Heart right ventricle (tissue), 16 donors: Measurements from ENCODE around the gene GEMIN8. TPM values are rescaled to one million over a fixed set of nuclear protein-coding genes. Genes with fewer than 3 reads are reported as not detected.
A peak's percentile ranks its signal among the peaks of the same experiment; 100 is the strongest.

Source experiments
- ATAC-seq, 8 donors: fragments of 200-7000 bp; cut with Tn5 transposase; one replicate each; pipeline ENCODE4 v1.9.1; 2020; ENCODE audit warnings: mild to moderate bottlenecking in 8 of 8, moderate library complexity in 8 of 8, moderate number of reproducible peaks in 1 of 8
- DNase-seq, 2 donors: peaks; one replicate each; pipeline ENCODE4 v3.0.0-alpha.2; 2020
- H3K27ac ChIP-seq, 10 donors: fragments of 200-600 bp; sonication (generic) in 2 of 10; one replicate each; pipeline versions ENCODE4 v1.5.0 to v1.8.0; 2020 to 2022; ENCODE audit warnings: mild to moderate bottlenecking in 3 of 10
- H3K27me3 ChIP-seq, 7 donors: fragments of 200-600 bp; one replicate each; pipeline ENCODE4 v1.8.0; 2021 to 2022; ENCODE audit warnings: mild to moderate bottlenecking in 2 of 7
- H3K36me3 ChIP-seq, 9 donors: fragments of 200-600 bp; sonication (generic) in 1 of 9; one replicate each; pipeline versions ENCODE4 v1.5.0 to v1.8.0; 2020 to 2022; ENCODE audit warnings: mild to moderate bottlenecking in 2 of 9
- H3K4me1 ChIP-seq, 9 donors: fragments of 200-600 bp; sonication (generic) in 1 of 9; one replicate each; pipeline versions ENCODE4 v1.5.0 to v1.8.0; 2020 to 2022; ENCODE audit warnings: mild to moderate bottlenecking in 4 of 9
- H3K4me3 ChIP-seq, 10 donors: fragments of 200-600 bp; sonication (generic) in 2 of 10; one replicate each; pipeline versions ENCODE4 v1.5.0 to v1.8.0; 2020 to 2022; ENCODE audit warnings: mild to moderate bottlenecking in 7 of 10, moderate library complexity in 2 of 10
- H3K9me3 ChIP-seq, 11 donors: fragments of 200-600 bp in 10 of 11; sonication (generic) in 2 of 11; one replicate each; pipeline versions ENCODE4 v1.5.0 to v1.8.0; 2013 to 2022; ENCODE audit warnings: mild to moderate bottlenecking in 2 of 11, control low read depth in 1 of 11, moderate library complexity in 1 of 11
- WGBS, 2 donors: extraction: QIAGEN DNeasy Blood & Tissue Kit; methylation state at CpG; one replicate each; pipeline ENCODE4 v1.1.7; 2013; ENCODE audit warnings: inconsistent platforms in 1 of 2; 5-methylcytosine and 5-hydroxymethylcytosine counted together
- intact Hi-C, 10 donors: fragments of 100-400 bp; cut with DNase I; formaldehyde crosslinking; loops; one replicate each; pipeline versions ENCODE4 v1.11.1 to v1.14.2; 2022
- long read RNA-seq, 3 donors: library from polyadenylated mRNA; unstranded; transcript quantifications; one replicate each; pipeline ENCODE4 v2.0.0, GENCODE V29; 2020 to 2021
- polyA plus RNA-seq, 2 donors: library from polyadenylated mRNA; stranded (reverse); fragments of 200-250 nt; gene quantifications; one replicate each; pipeline ENCODE4 v1.2.3, GENCODE V29; 2013
- total RNA-seq, 10 donors: library from RNA; stranded (reverse); fragmentation: NEBNext Ultra II Directional in 3 of 10; extraction: Animal tissue kit (Norgen Biotek cat#: 25700) in 3 of 10; gene quantifications; one replicate each; pipeline versions ENCODE4 v1.2.1 to v1.2.4, GENCODE V29; 2021 to 2023
- TF ChIP-seq, protein P1 (sequence below), 9 donors: fragments of 200-600 bp; sonication (generic) in 2 of 9; IDR thresholded peaks; one replicate each; pipeline versions ENCODE4 v1.5.0 to v1.8.0; 2021 to 2022; ENCODE audit warnings: antibody characterized with exemption in 9 of 9, mild to moderate bottlenecking in 5 of 9, moderate library complexity in 1 of 9
- donor health status: Arrhythmogenic right ventricular cardiomyopathy.
- donor health status: ischemic (EF 13 %, LVEDD 7.1; RV severe dilation, severe dysfunction).
- donor health status: healthy with polysubstance abuse.
- donor health status: DM: no; HTN: yes; CAD: no.
- donor health status: DM: no; HTN: no; CAD: no.
- donor health status: ischemic (EF 25% LVEDD 6.9; RV normal size, moderate dysfunction).
- donor health status: ischemic (EF 25% LVEDD 5.7; RV mildly dilated, moderate dysfunction).
- donor health status: healthy.
- donor health status: DM: yes; HTN: yes; CAD: no.
- donor health status: Ischemic cardiomyopathy.
- donor health status: ischemic (EF 35%, LVEDD 5.7; RV mildly dilated, moderate dysfunction).
- donor health status: nonischemic (EF 11% LVEDD 7.7; RV severe dilation, severe dysfunction).
- donor health status: DM: yes; HTN: yes; CAD: no.
- donor health status: PGD.
- donor health status: ischemic (EF 29% LVEDD 5.4; RV normal size, mild dysfunction).
- donor health status: nonischemic (EF 23%, LVEDD 6.1; RV moderate dilation, normal function).

The GEMIN8 gene, protein sequence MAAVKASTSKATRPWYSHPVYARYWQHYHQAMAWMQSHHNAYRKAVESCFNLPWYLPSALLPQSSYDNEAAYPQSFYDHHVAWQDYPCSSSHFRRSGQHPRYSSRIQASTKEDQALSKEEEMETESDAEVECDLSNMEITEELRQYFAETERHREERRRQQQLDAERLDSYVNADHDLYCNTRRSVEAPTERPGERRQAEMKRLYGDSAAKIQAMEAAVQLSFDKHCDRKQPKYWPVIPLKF
- total RNA-seq (10 to 100 TPM in 8 of 10 donors, 1 to 10 TPM in 2; 8.2 to 16.7 (median 12.8) TPM), polyA plus RNA-seq (10 to 100 TPM; 15.2 to 15.5 TPM)
- long read RNA-seq, donor 1, partial matches to known transcripts: 1 of 17 reads
- long read RNA-seq, donor 1, other reads (novel, unspliced or antisense): 15 of 17 reads
- long read RNA-seq, donor 2, partial matches to known transcripts: 1 of 13 reads
- long read RNA-seq, donor 2, other reads (novel, unspliced or antisense): 12 of 13 reads
- long read RNA-seq, donor 3, partial matches to known transcripts: 7 of 11 reads
- long read RNA-seq, donor 3, other reads (novel, unspliced or antisense): 2 of 11 reads

DNA sequence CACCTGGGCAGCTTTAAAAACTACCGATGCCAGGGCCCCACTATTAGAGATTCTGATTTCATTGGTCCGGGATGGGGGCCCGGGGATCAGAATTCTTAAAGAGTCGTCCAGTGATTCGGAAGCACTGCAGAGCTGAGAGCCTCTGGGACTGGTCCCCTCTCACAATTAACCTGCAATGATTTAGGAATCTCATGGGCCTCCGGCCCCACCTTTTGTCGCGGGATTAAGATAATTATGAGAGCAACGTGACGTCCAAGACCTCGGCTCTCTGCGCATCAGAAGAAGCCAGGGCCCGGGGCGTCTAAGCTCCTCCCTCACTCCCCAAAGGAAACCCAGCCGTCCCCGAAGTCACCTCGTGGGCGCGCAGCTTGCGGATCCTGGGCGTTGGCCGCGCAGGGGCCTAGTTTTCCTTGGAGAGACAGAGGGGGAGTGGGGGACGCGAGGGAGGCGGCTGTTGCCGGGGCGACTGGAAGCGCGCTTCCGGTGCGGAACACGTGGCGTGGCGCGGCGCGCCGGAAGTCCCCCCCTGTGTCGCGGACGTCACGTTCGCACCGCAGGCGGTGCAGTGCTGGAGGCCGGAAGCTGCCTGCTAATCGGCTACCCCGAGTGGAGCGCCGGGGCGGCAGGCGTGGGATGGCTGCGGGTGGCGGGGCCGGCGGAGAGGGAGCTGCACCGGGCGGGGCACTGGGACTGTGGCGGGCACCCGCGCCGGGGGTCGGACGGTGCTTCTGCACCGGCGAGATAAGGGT, at the start of gene GEMIN8:
Gene GEMIN8, minus strand, starts transcription at position 468 of the 749 bp plus-strand sequence. CDS start 8,414 bp downstream, outside the sequence.
- intact Hi-C loops: loop anchor here (2.0 to 10.0 kb wide), 16 partner anchors 125 to 1215 kb away; partner anchors contain the start of gene TCEANC (in 1 of the 10)
- ATAC-seq (peak; percentile 97 to 99 (median 98)), DNase-seq (peak; percentile 86)
- H3K9me3 ChIP-seq: no peaks in the 10 kb centered on the region
- TF ChIP-seq, protein P1, sequence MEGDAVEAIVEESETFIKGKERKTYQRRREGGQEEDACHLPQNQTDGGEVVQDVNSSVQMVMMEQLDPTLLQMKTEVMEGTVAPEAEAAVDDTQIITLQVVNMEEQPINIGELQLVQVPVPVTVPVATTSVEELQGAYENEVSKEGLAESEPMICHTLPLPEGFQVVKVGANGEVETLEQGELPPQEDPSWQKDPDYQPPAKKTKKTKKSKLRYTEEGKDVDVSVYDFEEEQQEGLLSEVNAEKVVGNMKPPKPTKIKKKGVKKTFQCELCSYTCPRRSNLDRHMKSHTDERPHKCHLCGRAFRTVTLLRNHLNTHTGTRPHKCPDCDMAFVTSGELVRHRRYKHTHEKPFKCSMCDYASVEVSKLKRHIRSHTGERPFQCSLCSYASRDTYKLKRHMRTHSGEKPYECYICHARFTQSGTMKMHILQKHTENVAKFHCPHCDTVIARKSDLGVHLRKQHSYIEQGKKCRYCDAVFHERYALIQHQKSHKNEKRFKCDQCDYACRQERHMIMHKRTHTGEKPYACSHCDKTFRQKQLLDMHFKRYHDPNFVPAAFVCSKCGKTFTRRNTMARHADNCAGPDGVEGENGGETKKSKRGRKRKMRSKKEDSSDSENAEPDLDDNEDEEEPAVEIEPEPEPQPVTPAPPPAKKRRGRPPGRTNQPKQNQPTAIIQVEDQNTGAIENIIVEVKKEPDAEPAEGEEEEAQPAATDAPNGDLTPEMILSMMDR (IDR thresholded peaks at IDR 0.05): no peak
- peak within 1 kb of the TSS; percentile 50 to 85 (median 72) for H3K4me3 ChIP-seq
- H3K27ac ChIP-seq: peak within 1 kb of the TSS; percentile 55 to 90 (median 84)
- H3K36me3 ChIP-seq: no peaks in the 10 kb centered on the region
- WGBS, 2 donors: 0% methylated on average over 46 to 63 of the region's 67 CpGs
- peaks cover 0 to 50% (median 0%) of the 10 kb centered on the region in 7 donors for H3K27me3 ChIP-seq
- H3K4me1 ChIP-seq: peaks cover 0 to 31% (median 15%) of the 10 kb centered on the region in 9 donors

DNA sequence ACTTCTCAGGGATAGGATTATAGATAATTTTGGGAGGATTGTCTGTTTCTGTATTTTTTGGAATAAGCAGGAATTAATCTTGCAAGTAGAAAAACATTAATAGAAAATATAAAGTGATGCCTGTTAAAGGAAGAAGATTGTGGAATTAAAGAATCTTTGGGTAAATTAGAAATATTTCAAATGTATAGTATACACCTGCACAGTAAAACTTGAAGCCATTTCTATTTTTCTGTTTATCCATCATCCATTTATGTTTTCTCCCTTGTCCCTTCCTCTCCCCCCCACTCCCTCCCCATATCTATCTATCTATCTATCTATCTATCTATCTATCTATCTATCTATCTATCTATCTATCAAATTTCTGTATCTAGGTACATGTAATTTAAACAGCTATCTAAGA, 46.9 kb upstream of the GEMIN8 start:
- H3K27ac ChIP-seq: no peak overlapping the region
- no peaks in the 10 kb centered on the region for H3K9me3 ChIP-seq
- ATAC-seq (no peak), DNase-seq (no peak)
- H3K4me3 ChIP-seq: no peak overlapping the region
- intact Hi-C loops: no loop called here
- peaks cover 0 to 51% (median 0%) of the 10 kb centered on the region in 7 donors for H3K27me3 ChIP-seq
- H3K36me3 ChIP-seq: no peaks in the 10 kb centered on the region
- TF ChIP-seq, protein P1 (IDR thresholded peaks at IDR 0.05): no peak
- peaks cover 0 to 7% (median 0%) of the 10 kb centered on the region in 9 donors for H3K4me1 ChIP-seq

DNA sequence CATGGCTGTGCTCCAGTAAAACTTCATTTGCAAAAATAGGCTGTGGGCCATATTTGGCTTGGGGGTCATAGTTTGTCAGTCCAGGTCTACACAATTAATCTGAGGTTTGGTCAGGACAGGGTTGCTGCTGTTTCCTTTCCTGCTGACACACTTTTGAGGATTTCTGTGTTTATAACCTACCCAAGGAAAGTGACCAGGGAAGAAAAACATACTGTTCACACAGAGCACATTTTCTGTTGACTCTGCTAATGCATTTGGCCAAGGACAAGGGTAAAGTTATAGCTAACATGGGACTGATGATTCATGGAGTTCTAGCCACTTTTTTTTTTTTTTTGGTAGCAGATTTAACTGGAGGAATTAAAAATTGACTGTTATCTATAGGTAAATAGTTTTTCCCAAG, 43.9 kb upstream of the GEMIN8 start:
- H3K9me3 ChIP-seq: no peaks in the 10 kb centered on the region
- H3K4me1 ChIP-seq: peaks cover 0 to 7% (median 0%) of the 10 kb centered on the region in 9 donors
- no peaks in the 10 kb centered on the region for H3K36me3 ChIP-seq
- H3K27ac ChIP-seq: no peak overlapping the region
- no peak overlapping the region for H3K4me3 ChIP-seq
- H3K27me3 ChIP-seq: peaks cover 0 to 27% (median 0%) of the 10 kb centered on the region in 7 donors
- TF ChIP-seq, protein P1 (IDR thresholded peaks at IDR 0.05): no peak
- intact Hi-C loops: no loop called here
- no peak for DNase-seq
- no peak for ATAC-seq

DNA sequence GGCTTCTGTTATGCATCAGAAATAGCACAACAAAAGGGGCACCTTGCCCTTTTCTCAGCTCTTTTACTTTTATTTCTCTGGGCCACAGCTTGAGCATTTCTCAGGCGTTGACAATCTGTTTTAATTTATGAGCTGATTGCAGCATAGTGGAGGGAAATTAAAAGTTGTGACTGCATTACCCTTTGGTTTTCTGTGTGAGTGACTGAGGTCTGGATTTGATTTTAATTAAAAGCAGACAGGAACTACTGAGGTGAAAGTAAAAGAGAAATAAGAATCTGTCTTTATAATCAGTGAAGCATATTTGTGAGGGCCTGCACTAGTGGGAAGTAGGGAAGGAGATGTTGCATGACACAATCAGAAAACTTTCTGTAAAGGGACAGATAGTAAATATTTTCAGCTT, 43.4 kb upstream of the GEMIN8 start:
- ATAC-seq: no peak
- WGBS, 2 donors: 42 to 52% methylated on average over 1 of the region's 1 CpG

More for the DNA sequence above, 43.4 kb upstream of the GEMIN8 start:
- intact Hi-C loops: no loop called here
- DNase-seq: no peak
- Histone ChIP-seq H3K36me3 (no peaks in the 10 kb centered on the region), H3K4me1 (peaks cover 0 to 7% (median 0%) of the 10 kb centered on the region in 9 donors), H3K27ac (no peak overlapping the region), H3K9me3 (no peaks in the 10 kb centered on the region), H3K4me3 (no peak overlapping the region), H3K27me3 (peaks cover 0 to 24% (median 0%) of the 10 kb centered on the region in 7 donors)
- TF ChIP-seq, protein P1 (IDR thresholded peaks at IDR 0.05): no peak
